Fibroblast of peridontal ligament (primary cell): ENCODE measurements around the gene TAF1B.

Experiments used
- DNase-seq: peaks from one replicate; pipeline ENCODE4 v3.0.0-alpha.2; 2010; ENCODE audit errors: extremely low read depth

Gene TAF1B

GRCh38 chr2:9843229-9844035 is at the start of gene TAF1B:
Gene TAF1B, plus strand, starts transcription at chr2:9843474. Its CDS starts 68 bp downstream, at chr2:9843542.
- DNase-seq, result peak; percentile 89

GRCh38 chr2:9793918-9794717 is 49.2 kb upstream of the TAF1B start:
- DNase-seq, result no peak

- no peak for DNase-seq
Measured at GRCh38 chr2:9795071-9795470, 48.2 kb upstream of the TAF1B start.

DNA sequence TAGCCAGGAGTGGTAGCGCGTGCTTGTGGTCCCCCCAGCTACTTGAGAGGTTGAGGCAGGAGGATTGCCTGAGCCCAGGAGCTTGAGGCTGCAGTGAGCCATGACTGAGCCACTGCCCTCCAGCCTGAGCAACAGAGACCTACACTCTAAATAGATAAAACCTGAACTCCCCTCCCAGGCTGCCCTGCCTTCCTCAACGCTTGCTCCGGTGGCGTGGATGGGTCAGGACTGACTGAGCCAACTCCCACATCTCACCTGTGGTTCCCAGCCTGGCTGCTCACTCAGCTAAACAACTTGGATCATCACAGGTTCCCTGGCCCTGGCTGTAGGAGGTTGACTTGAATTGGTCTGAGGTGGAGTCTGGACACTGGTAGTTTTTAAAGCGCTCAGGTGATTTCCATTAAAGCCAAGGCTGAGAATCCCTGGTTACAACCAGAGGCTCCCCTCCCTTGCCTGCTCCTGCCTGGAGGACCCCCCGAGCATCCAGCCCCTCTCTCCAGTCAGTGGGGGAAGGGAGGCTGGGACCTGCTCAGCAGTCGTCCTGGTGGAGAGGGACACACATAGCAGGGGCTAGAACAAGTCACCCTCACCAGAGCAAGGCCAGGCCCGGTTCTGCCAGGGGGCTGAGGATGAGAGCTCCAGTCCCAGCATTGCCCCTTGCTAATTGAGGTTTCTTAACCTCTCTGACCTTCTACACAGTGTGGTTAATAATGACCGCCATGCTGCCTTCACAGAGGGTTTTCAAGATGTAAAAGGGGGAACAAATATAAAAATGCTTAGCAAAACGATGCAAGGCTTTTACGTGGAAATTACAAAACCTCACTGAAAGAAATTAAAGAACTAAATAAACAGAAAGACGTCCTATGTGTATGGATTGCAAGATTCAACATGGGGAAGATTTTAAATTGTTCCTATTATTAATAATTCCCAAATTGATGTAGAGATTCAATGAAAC is 46.9 kb upstream of the TAF1B start:
- no peak for DNase-seq

GRCh38 chr2:9797086-9797485 is 46.2 kb upstream of the TAF1B start:
- DNase-seq, result no peak

DNA sequence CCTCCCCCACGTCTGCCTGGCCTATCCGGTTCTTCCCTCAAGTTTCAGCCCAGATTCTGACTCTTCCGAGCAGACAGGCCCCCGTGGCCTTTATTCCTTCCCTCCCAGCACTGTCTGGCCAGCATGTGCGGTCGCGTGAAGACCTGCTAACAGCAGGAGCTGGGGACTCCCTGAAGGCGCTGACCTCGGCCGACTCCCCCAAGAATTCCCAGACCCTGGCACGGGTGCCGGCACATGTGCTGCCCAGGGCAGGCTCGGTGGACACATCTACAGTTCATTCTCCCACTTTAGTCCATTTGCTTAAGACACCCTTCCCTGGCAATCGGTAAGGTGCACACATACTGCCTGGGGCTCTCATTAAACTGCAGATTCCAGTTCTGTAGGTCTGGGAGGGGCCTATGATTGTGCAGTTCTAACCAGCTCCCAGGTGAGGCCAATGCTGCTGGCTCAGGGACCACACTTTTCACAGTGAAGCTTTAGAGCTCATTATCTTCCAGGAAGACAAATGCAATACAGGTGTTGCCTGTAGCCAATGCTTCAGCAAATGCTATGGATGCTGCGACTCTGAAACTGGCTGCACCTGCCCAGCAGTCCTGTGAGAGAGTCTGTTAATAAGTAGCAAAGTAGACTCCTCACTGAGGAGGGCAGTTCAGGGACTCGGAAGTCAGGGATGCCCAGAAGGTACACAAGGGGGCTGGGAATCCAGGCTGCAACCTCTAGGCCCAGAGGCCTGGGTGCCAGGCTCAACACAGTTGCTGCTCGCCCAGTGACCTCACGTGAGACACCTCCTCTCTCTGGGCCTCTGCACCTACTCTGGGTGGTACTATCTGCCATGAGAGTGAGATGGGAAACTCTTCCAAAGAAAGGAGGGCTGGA is 45.4 kb upstream of the TAF1B start:
- no peak for DNase-seq

- no peak for DNase-seq
Measured at GRCh38 chr2:9799011-9799596, 44.2 kb upstream of the TAF1B start.

DNA sequence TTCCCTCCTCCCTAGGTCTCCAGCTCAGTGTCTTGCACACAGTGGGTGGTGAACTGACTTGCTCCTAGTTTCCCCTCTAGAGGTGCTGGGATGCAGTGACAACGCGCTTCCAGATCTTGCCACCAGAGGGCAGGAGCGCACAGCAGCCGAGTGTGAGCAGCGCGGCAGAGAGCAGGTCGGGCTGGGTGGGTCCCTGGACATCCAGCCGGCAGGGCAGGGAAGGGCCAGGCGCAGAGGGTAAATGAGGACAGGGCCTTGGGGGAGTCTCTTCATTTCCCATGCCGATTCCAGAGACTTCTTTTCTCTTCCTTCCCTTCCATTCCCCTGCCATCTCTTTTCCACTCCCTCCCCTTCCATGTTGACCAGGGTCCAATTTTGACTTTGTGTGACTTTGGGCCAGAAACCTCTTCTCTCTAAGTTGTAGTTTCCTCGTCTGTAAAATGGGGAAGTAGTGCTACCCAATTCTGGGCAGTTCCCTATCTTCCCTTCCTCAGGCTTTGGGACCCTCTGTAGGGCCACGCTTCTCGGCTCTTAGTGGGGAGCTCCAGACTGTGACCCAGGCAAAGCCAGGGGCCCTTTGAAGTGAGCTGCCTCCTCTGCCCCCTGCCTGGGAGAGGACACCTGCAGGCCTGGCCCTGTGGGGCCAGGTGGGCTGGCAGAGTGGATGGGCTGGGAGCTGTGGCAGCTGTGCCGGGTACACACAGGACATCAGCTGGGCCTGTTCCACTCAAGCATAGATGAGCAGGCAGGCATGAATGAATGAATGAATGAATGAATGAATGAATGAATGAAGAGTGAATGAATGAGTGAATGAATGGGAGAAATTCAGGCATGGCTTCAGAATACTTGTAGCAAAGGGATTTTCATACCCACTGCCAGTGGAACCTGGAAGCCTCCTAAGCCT is 43.3 kb upstream of the TAF1B start:
- DNase-seq, result peak; percentile 76

DNA sequence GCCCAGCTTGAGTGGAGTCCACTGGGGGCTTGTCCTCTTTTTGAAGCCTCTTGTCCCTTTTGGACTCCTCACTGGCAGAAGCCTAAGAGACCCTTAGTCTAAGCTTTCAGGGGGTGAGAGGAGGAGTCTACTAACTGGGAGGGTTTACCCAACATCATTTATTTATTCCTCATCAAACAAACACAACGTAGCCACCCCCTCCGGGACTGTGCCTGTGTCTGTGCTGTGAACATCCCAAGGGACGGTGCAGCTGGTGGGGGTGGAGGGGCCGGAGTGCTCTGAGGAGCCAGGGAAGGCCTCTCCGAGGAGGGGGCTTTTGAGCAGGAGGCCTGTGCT is 42.7 kb upstream of the TAF1B start:
- no peak for DNase-seq

DNA sequence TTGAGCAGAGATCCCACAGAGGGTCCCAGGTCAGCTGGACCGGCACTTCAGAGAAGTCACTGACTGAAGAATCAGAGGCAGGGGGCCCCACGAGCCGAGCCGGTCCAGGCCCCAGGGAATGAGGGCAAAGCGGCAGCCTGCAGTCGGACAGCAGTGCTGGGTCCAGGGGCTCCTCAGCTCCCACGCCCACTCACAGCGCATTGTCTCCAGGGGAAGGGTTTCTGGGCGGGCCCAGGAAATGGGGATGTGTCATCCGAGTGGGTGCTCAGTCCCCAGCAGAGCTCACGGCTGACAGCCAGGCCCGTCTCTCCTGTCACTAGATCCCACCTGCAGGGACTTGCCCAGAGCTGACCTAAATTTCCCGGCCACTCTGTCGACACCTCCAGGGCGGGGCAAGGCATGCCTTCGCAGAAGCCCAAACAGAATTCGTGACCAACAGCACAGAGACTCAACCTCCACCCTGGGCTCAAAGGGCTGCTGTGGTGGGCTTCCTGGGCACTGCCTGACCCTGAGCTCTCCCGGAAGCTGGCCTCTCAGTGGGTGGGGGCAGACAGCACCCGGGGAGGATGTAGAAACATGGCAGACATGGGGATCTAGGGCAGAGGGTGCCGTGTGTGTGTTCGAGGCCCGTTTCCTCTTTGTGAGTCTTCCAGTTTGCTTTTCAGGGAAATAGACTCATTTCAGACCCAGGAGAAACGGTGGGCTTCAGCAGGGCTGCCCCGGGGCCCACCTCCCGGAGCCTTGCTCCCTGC is 42.1 kb upstream of the TAF1B start:
- no peak for DNase-seq

- DNase-seq, result no peak
Measured at GRCh38 chr2:9802576-9802993, 40.7 kb upstream of the TAF1B start.

GRCh38 chr2:9803023-9803805 is 40.1 kb upstream of the TAF1B start:
- peak; percentile 49 for DNase-seq

DNA sequence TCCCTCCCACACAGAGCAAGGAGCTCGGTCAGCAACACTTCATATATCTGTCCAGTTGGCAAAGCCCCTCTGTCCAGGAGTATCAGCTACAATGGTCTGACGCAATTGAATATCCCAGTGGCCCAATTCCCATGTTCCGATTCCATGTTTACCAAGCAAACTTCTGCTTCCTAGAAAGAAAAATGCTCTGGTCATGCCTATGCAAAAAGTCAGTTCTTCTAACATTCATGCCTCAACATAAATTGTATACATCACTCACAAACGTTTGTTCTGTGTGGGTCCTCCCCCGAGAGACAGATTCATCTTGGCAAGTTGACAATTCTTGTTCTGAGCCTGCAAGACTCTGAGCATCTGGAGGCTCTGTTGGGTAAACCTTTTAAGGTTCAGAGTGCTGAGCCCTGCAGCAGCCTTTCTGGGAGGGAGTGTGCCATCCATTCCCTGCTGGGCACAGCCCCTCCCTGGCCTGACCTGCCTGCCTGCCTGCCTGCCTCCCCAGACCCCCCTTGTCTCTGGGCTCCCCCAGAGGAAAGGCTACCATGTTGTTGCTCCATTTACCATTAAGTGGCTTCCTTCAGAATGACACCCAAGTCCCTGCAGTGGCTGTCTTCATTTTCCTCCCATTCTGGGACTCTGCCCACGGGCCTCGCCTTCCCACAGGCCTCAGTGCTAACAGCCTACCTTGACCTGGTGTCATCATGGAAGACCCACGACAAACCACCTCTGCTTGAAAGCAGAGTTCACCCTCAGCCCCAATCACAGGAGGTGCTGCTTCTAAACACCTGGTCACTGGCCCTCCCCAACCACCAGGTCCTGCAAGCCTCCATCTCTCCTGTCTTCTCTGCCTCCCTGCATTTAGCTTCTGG is 37.6 kb upstream of the TAF1B start:
- peak; percentile 71 for DNase-seq

DNA sequence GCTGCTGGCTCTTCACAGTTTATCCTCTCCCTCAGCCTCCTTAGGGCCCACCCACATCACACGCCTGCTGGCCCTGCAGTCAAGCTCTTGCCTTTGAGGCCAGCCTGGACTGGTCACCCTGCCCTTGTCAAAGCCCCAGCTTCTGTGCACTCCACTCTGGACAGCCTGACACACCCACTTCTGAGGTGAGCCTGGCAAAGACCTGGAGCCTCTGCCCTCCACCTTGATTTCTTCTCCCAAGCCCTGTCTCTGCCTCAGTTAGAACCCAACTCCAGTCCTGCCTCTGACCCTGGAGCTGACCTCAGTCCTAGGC is 37.0 kb upstream of the TAF1B start:
- DNase-seq, result no peak

GRCh38 chr2:9806656-9807055 is 36.6 kb upstream of the TAF1B start:
- no peak for DNase-seq

DNA sequence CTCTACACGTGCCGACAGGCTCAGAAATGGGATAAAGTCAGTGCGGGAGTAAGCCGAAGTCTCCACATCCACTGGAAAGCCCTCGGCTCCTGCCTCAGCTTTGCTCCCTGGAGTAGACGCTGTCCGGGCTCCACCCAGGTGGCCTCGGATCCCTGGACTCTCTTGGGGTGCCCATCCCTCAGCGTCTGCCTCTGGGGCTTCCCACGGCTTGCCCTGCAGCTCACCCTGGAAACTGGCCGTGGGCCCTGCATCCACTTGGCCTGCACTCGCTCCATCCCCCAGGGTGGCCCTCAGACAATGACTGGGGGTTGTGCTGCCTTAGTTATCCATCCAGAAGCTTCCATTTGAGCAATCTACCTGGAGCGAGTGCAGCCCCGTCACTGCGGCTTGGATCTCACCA is 36.2 kb upstream of the TAF1B start:
- DNase-seq, result no peak
